HG03565 (cell line): Measurements from ENCODE around the gene CDH4.

Experiments
- ATAC-seq: cut with Tn5 transposase; IDR thresholded peaks from one replicate; pipeline ENCODE4 v1.9.1; 2021; ENCODE audit warnings: mild to moderate bottlenecking, moderate library complexity; ENCODE audit not compliant: unreplicated experiment

The CDH4 gene

GRCh38 chr20:61480158-61480825 lies 228.2 kb downstream of the CDH4 start:
- ATAC-seq, result no peak

DNA sequence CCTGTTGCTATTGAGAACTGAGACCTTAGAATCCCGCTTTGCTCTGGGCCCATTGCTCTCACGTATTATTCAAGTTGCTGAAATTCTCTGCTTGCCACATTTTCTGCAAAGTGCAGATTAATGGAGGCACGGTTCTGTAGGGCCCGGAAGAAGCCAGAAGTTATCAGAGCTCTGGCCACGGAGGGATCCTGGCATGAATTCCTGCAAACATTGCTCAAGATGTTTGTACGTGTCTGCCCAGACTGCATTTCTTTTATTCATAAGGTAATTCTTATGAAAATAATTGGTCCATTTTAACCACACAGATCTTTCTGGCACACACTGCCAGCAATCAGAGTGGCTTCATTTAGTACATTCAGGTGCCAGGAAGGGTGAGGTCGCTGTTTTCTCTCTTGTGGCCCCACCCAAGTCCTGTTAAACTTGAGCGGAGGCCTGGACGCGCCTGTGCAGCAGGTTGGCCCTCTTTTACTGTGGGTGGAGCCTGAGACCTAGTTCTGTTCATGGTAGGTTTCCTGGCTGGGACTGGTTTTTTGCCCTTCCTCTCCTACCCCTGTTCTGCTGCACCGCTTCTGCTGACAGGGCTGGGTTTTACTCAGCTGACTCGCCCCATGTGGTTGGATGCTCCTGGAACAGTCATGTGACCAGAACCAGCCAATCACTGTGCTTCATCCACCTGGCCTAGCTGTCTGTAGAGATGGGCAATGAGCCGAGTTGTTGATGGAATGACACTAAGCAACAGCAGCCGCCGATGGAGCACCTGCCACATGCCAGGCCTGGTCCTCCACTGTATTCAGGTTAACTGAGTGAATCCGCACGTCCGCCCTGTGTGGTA lies 230.2 kb downstream of the CDH4 start:
- no peak for ATAC-seq

- ATAC-seq, result no peak
Observed at GRCh38 chr20:61482901-61483300, 230.8 kb downstream of the CDH4 start.

DNA sequence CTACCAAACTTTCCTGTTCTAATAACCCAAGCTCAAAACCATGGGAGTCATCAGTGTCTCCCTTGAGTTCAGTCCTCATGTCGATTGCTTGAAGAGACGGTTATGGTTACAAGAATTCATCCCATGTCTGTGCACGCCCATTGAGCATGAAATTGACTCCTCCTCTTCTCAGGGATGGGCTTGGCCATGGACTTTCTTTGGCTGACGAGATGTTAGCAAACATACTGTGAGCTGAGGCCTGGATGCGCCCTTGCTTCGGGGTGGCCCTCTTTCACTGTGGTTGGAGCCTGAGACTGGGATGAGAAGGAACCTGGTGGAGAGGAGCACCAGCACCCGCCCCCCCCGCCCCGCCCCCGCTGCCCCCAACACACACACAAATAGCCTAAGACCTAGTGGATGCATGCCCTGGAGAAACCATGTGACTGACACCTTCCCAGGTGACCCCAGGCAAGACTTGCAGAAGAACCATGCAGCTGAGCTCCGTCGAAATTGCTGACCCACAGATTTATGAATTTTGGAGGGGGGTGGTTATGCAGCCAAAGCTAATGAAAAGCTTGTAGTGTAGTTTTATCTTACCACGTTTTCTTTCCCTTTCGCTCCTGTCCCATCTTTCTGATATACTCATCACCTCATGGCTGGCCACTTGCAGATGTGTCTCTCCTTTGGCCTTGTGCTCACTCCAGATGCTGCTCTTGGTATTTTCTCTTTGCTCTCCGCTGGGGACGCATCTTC lies 231.4 kb downstream of the CDH4 start:
- no peak for ATAC-seq

GRCh38 chr20:61486198-61486597 lies 234.1 kb downstream of the CDH4 start:
- ATAC-seq, result no peak

- ATAC-seq, result no peak
Observed at GRCh38 chr20:61487346-61487996, 235.4 kb downstream of the CDH4 start.

- ATAC-seq, result no peak
Observed at GRCh38 chr20:61487997-61488371, 235.9 kb downstream of the CDH4 start.

DNA sequence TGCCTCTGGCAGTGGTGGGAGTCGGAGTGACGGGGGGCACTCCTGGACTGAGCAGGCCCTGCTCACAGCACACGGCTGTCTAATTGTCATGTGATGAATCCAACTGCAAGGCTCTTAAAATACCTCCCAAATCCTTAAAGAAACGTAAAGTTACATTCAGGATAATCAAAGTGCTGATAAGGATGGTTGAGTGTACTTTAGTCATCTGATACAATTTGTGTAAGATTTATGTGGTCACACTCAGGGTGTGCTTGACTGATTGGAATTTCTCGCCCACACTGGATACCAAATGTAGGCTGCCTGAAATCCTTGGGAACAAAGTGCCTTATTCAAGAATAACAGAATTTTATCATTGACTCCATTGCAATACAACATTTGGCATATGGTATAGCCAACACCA lies 238.7 kb downstream of the CDH4 start:
- ATAC-seq, result no peak

DNA sequence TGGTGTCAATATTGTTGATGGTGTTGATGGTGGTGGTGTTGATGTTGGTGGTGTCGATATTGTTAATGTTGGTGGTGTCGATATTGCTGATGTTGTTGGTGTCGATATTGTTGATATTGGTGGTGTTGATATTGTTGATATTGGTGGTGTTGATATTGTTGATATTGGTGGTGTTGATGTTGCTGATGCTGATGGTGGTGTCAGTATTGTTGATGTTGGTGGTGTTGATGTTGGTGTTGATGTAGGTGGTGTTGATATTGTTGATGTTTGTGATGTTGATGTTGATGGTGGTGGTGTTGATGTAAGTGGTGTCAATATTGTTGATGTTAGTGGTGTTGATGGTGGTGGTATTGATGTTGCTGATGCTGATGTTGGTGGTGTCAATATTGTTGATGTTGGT lies 240.0 kb downstream of the CDH4 start:
- ATAC-seq, result no peak

GRCh38 chr20:61493798-61494305 lies 241.8 kb downstream of the CDH4 start:
- no peak for ATAC-seq

GRCh38 chr20:61494763-61495575 lies 242.9 kb downstream of the CDH4 start:
- ATAC-seq, result no peak

DNA sequence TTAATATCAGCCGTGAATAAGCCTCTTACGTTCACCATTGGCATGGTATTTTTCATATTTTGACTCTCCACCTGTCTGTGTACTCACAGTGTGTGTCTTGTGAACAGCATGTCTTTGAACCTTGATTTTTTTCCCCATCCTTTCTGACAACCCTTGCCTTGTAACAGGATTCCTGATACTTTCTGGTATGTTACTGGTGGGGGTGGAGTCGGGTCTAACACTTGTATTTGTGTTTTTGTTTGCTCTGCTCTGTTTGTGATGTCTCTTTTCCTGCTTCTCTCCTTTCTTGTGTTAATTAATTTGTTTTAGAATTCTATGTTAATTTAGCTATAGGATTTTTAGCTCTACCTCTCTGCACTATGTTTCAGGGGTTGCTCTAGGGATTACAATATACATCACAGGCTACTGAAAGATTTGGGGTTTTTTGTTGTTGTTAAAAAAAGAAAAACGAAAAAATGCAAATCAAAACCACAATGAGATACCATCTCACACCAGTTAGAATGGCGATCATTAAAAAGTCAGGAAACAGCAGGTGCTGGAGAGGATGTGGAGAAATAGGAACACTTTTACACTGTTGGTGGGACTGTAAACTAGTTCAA lies 245.1 kb downstream of the CDH4 start:
- ATAC-seq, result no peak

DNA sequence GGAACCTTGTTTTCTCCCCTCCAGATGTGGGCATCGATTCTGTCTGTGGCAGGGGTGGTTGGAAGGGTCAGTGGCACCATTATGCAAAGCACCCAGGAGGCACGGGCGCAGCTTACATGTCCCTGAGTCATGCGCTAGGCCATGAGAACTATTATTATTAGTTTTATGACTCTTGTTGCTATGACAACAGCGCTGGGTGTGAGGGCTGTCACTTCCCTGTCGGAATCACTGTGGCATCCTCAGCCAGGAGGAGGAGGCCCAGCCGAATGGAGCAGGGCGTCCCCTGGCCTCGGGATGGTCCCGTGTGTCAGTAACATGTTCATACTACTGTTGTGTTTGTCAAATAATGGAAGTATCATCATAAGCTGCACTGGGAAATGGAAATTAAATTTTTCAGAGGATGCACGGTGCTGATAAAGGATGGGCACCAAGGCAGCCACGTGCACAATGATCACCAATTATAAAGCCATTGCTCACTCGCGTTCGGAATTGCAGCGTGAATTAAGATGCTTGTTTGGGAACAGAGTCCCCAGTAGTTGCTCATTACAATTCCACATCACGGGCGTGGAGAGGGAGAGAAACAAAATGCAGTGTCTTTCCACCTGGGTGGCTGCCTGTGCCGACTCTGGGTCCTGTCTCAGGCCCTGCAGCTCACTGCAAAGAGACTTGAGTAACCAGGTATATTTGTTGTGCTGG lies 247.9 kb downstream of the CDH4 start:
- ATAC-seq, result no peak

DNA sequence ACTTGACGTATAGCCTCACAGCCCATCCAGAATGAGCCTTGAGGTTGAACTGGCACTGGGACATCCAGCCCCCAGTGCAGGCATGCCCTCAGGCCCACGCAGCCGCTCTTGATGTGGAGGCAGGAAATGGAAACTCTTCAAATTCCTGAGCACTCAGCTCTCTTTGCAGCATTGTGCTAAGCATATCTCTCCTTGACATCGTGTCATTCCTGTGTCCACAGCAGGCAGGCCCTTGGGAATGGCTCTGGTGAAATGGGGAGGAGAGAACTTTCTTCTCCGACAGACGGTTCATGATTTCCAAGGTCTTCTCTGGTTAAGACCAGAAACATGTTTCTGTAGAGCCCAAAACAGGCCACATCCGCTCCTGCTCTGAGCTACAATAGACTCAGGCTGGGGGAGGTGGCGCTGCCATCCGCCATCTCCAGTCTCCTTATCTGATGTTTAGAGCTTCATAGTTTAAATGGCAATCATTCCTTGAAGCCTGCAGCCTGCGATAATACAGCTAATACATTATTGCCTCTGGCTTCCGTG lies 248.8 kb downstream of the CDH4 start:
- no peak for ATAC-seq

GRCh38 chr20:61502433-61502832 lies 250.4 kb downstream of the CDH4 start:
- no peak for ATAC-seq

DNA sequence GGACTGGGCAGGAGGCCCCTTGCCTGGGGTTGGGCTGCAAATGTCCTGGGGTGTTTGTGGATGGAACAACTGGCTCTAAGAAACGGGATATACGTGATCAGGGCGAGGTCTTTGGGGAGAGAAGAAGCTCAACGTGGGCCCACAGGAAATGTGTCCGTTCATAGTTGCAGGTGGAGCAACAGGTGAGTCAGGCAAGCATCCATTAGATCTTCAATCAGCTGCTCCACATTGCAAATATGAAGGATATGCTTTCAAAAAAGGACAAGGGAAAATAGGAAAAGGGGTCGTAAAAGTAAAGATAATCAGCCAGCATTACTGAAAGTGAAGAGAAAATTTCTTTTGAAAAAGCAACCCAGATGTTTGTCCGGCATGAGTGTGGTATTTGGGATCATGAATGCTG lies 251.0 kb downstream of the CDH4 start:
- ATAC-seq, result no peak

DNA sequence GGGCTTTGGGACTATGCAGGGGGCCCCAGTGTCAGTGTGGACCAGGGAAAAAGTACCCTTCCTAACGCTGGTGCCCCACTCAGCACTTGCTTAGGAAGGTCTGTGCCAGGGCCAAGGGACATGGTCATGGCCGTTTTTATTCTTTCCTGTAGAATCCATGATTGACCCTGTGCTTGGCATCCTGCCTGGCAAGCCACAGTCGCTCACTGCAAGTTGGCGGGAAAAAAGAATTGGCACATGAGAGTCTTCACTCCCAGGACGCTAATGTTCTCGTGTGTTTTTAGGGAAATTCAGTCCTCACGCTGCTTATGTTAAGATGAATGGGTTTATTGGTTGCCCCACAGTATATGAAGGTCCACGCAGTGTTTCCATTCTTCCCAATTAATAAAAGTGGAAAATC lies 253.4 kb downstream of the CDH4 start:
- no peak for ATAC-seq

DNA sequence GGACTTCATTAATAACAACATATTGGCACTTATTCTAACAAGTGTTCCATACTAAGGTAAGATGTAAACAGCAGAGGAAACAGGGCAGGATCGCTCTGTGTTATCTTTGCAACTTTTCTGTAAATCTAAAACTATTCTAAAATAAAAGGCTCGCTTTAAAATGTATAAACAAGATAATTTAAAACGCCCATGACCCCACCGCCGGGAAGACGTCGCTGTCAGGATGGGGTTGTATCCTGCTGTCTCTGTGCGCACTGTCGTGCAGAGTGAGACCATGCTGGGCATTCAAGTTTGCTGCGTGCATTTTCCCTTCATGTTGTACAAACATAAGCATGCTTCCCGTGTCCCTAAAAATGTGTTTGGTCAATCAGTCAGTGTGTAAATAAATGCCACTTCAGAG lies 255.7 kb downstream of the CDH4 start:
- no peak for ATAC-seq
